Kidney (tissue), 14 donors: ENCODE results near the gene ASTN2. TPM values are rescaled to one million over a fixed set of nuclear protein-coding genes. Genes with fewer than 3 reads are reported as not detected.

Source experiments
- DNase-seq, 5 donors: peaks; one replicate each; pipeline ENCODE4 v3.0.0-alpha.2; 2013 to 2020
- FAIRE-seq: peaks from 2 replicates; lab custom pipeline; 2012; peaks lifted over from hg19 to GRCh38; lab: Jason Lieb, UNC
- H3K27ac ChIP-seq, 2 donors: one replicate each; pipeline ENCODE4 v1.7.0; 2013; ENCODE audit warnings: low read depth in 2 of 2, low read length in 2 of 2, inconsistent platforms in 1 of 2
- H3K27me3 ChIP-seq: one replicate; pipeline ENCODE4 v1.7.1; 2013; ENCODE audit warnings: low read length, inconsistent platforms; ENCODE audit not compliant: control insufficient read depth, insufficient read depth
- H3K36me3 ChIP-seq, 3 donors: one replicate each; pipeline versions ENCODE4 v1.7.0 to v1.7.1; 2013; ENCODE audit warnings: low read length in 3 of 3, control low read depth in 1 of 3, inconsistent platforms in 1 of 3; ENCODE audit not compliant: insufficient read depth in 3 of 3, control insufficient read depth in 2 of 3
- H3K4me1 ChIP-seq, 3 donors: one replicate each; pipeline versions ENCODE4 v1.7.0 to v1.7.1; 2013; ENCODE audit warnings: low read length in 3 of 3, inconsistent platforms in 1 of 3, low read depth in 1 of 3; ENCODE audit not compliant: control insufficient read depth in 2 of 3, insufficient read depth in 2 of 3
- H3K4me3 ChIP-seq, 3 donors: one replicate each; pipeline versions ENCODE4 v1.7.0 to v1.8.1; 2013; ENCODE audit warnings: low read length in 3 of 3, control low read depth in 1 of 3, inconsistent platforms in 1 of 3
- H3K9ac ChIP-seq, 3 donors: one replicate each; pipeline versions ENCODE4 v1.7.0 to v1.7.1; 2013; ENCODE audit warnings: low read length in 3 of 3, control low read depth in 1 of 3, inconsistent platforms in 1 of 3
- H3K9me3 ChIP-seq, 3 donors: one replicate each; pipeline versions ENCODE4 v1.7.0 to v1.7.1; 2013; ENCODE audit warnings: low read length in 3 of 3, control low read depth in 1 of 3, inconsistent platforms in 1 of 3; ENCODE audit not compliant: control insufficient read depth in 2 of 3, insufficient read depth in 1 of 3
- intact Hi-C: fragments of 100-400 bp; cut with DNase I; formaldehyde crosslinking; loops from one replicate; pipeline ENCODE4 v1.11.1; 2022
- polyA plus RNA-seq: library from polyadenylated mRNA; stranded (reverse); fragments of 350-450 nt; fragmentation: Illumina TruSeq; extraction: RNeasy Lipid Tissue Mini Kit (QIAGEN cat#74804); gene quantifications from one replicate; pipeline ENCODE4 v1.2.3, GENCODE V29; 2014; ENCODE audit warnings: low read depth, low replicate concordance; ENCODE audit not compliant: insufficient read depth
- total RNA-seq: library from RNA; stranded (reverse); fragmentation: NEBNext Ultra II Directional; extraction: Animal tissue kit (Norgen Biotek cat#: 25700); gene quantifications from one replicate; pipeline ENCODE4 v1.2.1, GENCODE V29; 2021
- TF ChIP-seq, protein P1 (sequence below): IDR thresholded peaks from 3 replicates; pipeline ENCODE4 v1.5.1; 2012; ENCODE audit warnings: mild to moderate bottlenecking, moderate library complexity, borderline replicate concordance; ENCODE audit not compliant: insufficient read depth; ENCODE audit errors: extremely low read depth
- donor health status: control.
- donor health status: control.
- donor health status: control.
- donor health status: control.
- donor health status: control.
- donor health status: DM: yes; HTN: yes; CAD: no.
- donor health status: Normal renal cell carcinoma (clear cell type).

Gene ASTN2
- total and polyA plus RNA-seq, 2 donors from 2014 or later = 7.6 to 11.5 TPM

DNA sequence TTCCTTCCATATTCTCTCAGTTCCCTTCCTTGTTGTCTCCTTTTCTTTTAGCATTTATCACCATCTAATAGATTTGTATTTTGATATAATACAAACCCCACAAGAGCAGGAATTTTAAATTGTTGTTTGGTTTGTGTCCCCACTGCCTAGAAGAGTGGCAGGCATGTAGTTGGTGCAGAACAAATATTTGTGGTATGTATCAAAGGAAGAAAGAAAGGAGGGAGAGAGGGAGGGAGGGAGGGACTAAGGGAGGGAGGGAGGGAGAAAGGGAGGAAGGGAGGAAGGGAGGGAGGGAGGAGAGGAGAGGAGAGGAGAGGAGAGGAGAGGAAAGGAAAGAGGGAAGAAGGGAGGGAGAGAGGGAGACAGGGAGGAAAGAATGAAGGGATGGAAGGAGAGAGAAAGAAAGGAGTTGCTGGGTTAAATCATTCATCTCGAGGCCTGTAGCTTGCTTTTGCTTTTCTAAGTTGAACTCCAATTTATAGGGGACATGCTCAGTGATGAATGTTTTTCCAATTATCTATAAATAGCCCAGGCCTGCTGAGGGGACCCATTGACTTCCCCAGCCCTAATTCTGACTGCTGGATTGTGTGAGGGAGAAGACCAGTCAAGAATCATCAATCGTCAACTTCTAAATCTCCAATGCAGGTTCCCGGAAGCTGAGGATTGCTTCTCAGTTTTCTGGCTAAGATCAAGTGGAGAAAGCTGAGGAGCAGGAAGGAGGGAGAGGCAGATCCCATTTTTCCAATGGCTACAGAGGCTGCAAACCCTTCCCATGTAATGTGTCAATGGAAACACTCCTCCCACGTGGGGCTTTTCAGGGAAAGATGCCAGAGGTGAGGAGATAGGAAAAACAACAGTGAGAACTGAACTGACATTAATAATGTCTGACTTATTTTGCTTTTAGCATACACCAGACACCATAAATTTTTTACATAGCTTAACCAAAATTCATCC lies 320.7 kb downstream of the ASTN2 start:
- Histone ChIP-seq H3K4me1 (no peaks in the 10 kb centered on the region), H3K27ac (no peak overlapping the region), H3K27me3 (no peaks in the 10 kb centered on the region), H3K36me3 (no peaks in the 10 kb centered on the region), H3K4me3 (no peak overlapping the region), H3K9ac (no peak overlapping the region), H3K9me3 (no peaks in the 10 kb centered on the region)
- TF ChIP-seq, protein P1, sequence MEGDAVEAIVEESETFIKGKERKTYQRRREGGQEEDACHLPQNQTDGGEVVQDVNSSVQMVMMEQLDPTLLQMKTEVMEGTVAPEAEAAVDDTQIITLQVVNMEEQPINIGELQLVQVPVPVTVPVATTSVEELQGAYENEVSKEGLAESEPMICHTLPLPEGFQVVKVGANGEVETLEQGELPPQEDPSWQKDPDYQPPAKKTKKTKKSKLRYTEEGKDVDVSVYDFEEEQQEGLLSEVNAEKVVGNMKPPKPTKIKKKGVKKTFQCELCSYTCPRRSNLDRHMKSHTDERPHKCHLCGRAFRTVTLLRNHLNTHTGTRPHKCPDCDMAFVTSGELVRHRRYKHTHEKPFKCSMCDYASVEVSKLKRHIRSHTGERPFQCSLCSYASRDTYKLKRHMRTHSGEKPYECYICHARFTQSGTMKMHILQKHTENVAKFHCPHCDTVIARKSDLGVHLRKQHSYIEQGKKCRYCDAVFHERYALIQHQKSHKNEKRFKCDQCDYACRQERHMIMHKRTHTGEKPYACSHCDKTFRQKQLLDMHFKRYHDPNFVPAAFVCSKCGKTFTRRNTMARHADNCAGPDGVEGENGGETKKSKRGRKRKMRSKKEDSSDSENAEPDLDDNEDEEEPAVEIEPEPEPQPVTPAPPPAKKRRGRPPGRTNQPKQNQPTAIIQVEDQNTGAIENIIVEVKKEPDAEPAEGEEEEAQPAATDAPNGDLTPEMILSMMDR = no peak
- DNase-seq (peak in 3 of 5 donors; percentile 48 to 86 (median 71)), FAIRE-seq (no peak)
- intact Hi-C loops = no loop called here

DNA sequence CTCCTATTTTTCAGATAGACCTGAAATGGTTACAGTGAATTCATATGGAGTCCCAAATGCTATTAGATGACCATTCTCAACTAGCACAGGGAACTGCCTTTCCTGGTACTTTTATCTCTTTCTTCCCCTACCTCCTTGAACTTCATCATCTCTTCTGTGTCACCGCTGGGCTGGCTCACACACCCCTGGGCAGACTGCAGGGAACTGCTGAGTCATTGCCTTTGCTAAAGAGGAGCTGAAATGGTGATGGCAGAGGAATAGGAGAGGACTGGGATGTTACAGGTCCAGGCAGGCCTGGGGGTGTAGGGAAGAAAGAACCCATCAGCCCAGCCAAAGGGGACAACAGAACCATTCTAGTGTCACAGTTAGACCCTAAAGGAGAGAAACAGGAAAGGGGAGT lies 322.3 kb downstream of the ASTN2 start:
- Histone ChIP-seq H3K27me3 (no peaks in the 10 kb centered on the region), H3K9ac (no peak overlapping the region), H3K36me3 (no peaks in the 10 kb centered on the region), H3K4me3 (no peak overlapping the region), H3K9me3 (no peaks in the 10 kb centered on the region), H3K4me1 (no peaks in the 10 kb centered on the region), H3K27ac (no peak overlapping the region)
- intact Hi-C loops = no loop called here
- FAIRE-seq (no peak), DNase-seq (no peak)
- TF ChIP-seq, protein P1 = no peak

DNA sequence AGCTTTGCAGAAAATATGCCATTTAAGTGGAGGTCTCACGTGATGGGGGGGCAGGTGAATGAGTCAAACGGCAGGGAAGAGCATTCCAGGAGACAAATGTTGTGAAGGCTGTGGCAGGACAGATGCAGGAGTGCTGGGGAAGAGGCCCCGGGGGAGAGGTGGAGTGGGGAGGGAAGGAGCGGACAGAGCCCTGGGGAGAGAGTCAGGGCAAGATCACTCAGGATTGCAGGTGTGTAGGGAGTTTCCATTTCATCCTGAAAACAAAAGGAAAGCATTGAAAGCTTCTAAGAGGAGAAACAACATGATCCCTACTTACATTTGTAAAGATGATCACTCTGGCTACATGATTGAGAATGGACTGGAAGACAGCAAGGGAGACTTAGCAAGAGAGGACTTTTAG lies 323.3 kb downstream of the ASTN2 start:
- TF ChIP-seq, protein P1 = no peak
- intact Hi-C loops = no loop called here
- Histone ChIP-seq H3K27me3 (no peaks in the 10 kb centered on the region), H3K4me1 (no peaks in the 10 kb centered on the region), H3K4me3 (no peak overlapping the region), H3K36me3 (no peaks in the 10 kb centered on the region), H3K9me3 (no peaks in the 10 kb centered on the region), H3K9ac (no peak overlapping the region), H3K27ac (no peak overlapping the region)
- FAIRE-seq = no peak
- no peak for DNase-seq
